Measurements from ENCODE around the gene MAP3K6.
"Not testable (repeated sequence)": the region's sequence is repeated elsewhere in the genome, so short reads cannot be mapped to it uniquely, and the experiment has no call there.

The MAP3K6 gene

GRCh38 chr1:27366411-27367159, at the start of gene MAP3K6:
TSS of gene MAP3K6 (minus strand) at chr1:27366961. CDS start at chr1:27366597, 364 bp downstream.
- DNase-seq (ENCODE audit: low read depth) = peak; percentile 63

- DNase-seq (ENCODE audit: low read depth) = no peak
Measured at GRCh38 chr1:27414091-27414490, 47.3 kb upstream of the MAP3K6 start.

- no peak for DNase-seq (ENCODE audit: low read depth)
Measured at GRCh38 chr1:27413004-27413403, 46.2 kb upstream of the MAP3K6 start.

GRCh38 chr1:27412502-27412901, 45.7 kb upstream of the MAP3K6 start:
- no peak for DNase-seq (ENCODE audit: low read depth)

- DNase-seq (ENCODE audit: low read depth) = no peak
Measured at GRCh38 chr1:27410709-27411108, 43.9 kb upstream of the MAP3K6 start.

GRCh38 chr1:27409669-27410068, 42.9 kb upstream of the MAP3K6 start:
- no peak for DNase-seq (ENCODE audit: low read depth)

- no peak for DNase-seq (ENCODE audit: low read depth)
Measured at GRCh38 chr1:27408151-27408550, 41.4 kb upstream of the MAP3K6 start.

- not testable (repeated sequence) for DNase-seq (ENCODE audit: low read depth)
Measured at GRCh38 chr1:27406791-27407190, 40.0 kb upstream of the MAP3K6 start.

GRCh38 chr1:27406362-27406680, 39.6 kb upstream of the MAP3K6 start:
- DNase-seq (ENCODE audit: low read depth) = no peak

- DNase-seq (ENCODE audit: low read depth) = not testable (repeated sequence)
Measured at GRCh38 chr1:27405598-27406361, 39.0 kb upstream of the MAP3K6 start.

- no peak for DNase-seq (ENCODE audit: low read depth)
Measured at GRCh38 chr1:27405074-27405473, 38.3 kb upstream of the MAP3K6 start.

GRCh38 chr1:27403931-27404330, 37.2 kb upstream of the MAP3K6 start:
- no peak for DNase-seq (ENCODE audit: low read depth)

- DNase-seq (ENCODE audit: low read depth) = no peak
Measured at GRCh38 chr1:27403065-27403726, 36.4 kb upstream of the MAP3K6 start.

GRCh38 chr1:27402349-27402754, 35.6 kb upstream of the MAP3K6 start:
- DNase-seq (ENCODE audit: low read depth) = no peak

- no peak for DNase-seq (ENCODE audit: low read depth)
Measured at GRCh38 chr1:27400963-27401341, 34.2 kb upstream of the MAP3K6 start.

GRCh38 chr1:27400082-27400962, 33.6 kb upstream of the MAP3K6 start:
- DNase-seq (ENCODE audit: low read depth) = no peak

GRCh38 chr1:27399251-27400025, 32.7 kb upstream of the MAP3K6 start:
- DNase-seq (ENCODE audit: low read depth) = no peak

GRCh38 chr1:27398405-27399149, 31.8 kb upstream of the MAP3K6 start:
- DNase-seq (ENCODE audit: low read depth) = no peak

- DNase-seq (ENCODE audit: low read depth) = no peak
Measured at GRCh38 chr1:27397749-27398148, 31.0 kb upstream of the MAP3K6 start.

- DNase-seq (ENCODE audit: low read depth) = no peak
Measured at GRCh38 chr1:27397110-27397509, 30.3 kb upstream of the MAP3K6 start.

All from HS-27A (cell line).